Tibial nerve (tissue), 4 donors: ENCODE data around the gene CRTC1. TPM values are rescaled to one million over a fixed set of nuclear protein-coding genes. Genes with fewer than 3 reads are reported as not detected.
"Not testable (repeated sequence)": the region's sequence is repeated elsewhere in the genome, so short reads cannot be mapped to it uniquely, and the experiment has no call there.

Experiments used
- DNase-seq, 2 donors: peaks; one replicate each; pipeline ENCODE4 v3.0.0-alpha.2; 2019; ENCODE audit warnings: low spot score in 2 of 2
- H3K27ac ChIP-seq, 4 donors: fragments of 200-600 bp; sonication (generic) in 3 of 4; one replicate each; pipeline ENCODE4 v1.5.1; 2017 to 2019; ENCODE audit warnings: mild to moderate bottlenecking in 1 of 4
- H3K27me3 ChIP-seq, 2 donors: fragments of 200-600 bp; sonication (generic) in 1 of 2; one replicate each; pipeline versions ENCODE4 v1.5.1 to v1.6.0; 2017 to 2019
- H3K36me3 ChIP-seq, 3 donors: fragments of 200-600 bp; sonication (generic); one replicate each; pipeline ENCODE4 v1.5.1; 2018 to 2019
- H3K4me1 ChIP-seq, 4 donors: fragments of 200-600 bp; sonication (generic) in 3 of 4; one replicate each; pipeline ENCODE4 v1.5.1; 2017 to 2019
- H3K4me3 ChIP-seq, 4 donors: fragments of 200-600 bp; sonication (generic) in 3 of 4; one replicate each; pipeline ENCODE4 v1.5.1; 2017 to 2019; ENCODE audit warnings: mild to moderate bottlenecking in 1 of 4, moderate library complexity in 1 of 4
- H3K9me3 ChIP-seq, 4 donors: fragments of 200-600 bp; sonication (generic) in 3 of 4; one replicate each; pipeline ENCODE4 v1.5.1; 2017 to 2019
- EP300 ChIP-seq, 2 donors: sonication (generic); formaldehyde crosslinking; IDR thresholded peaks; one replicate each; pipeline ENCODE4 v1.6.1; 2017; ENCODE audit warnings: antibody characterized with exemption in 2 of 2, mild to moderate bottlenecking in 1 of 2
- POLR2A ChIP-seq, 2 donors: fragments of 450-650 bp; IDR thresholded peaks; one replicate each; pipeline ENCODE4 v1.6.1; 2017; ENCODE audit warnings: antibody characterized with exemption in 2 of 2, mild to moderate bottlenecking in 2 of 2, moderate library complexity in 2 of 2
- WGBS, 2 donors: methylation state at CpG; one replicate each; pipeline ENCODE4 v1.1.5; 2018; 5-methylcytosine and 5-hydroxymethylcytosine counted together
- total RNA-seq, 4 donors: library from RNA; depleted of rRNA; stranded (reverse); fragments of >200 nt; gene quantifications; one replicate each; pipeline ENCODE4 v1.1.0, GENCODE V29; 2016
- TF ChIP-seq, protein P1 (sequence below), 5 experiments: fragments of 200-600 bp in 3 of 5; fragments of 450-650 bp in 2 of 5; sonication (generic) in 3 of 5; IDR thresholded peaks; one replicate each; pipeline ENCODE4 v1.5.1; 2016 to 2019; ENCODE audit warnings: antibody characterized with exemption in 5 of 5, mild to moderate bottlenecking in 3 of 5, moderate library complexity in 2 of 5

Gene CRTC1
- total RNA-seq, 4 donors from 2014 or later, result 4.0 to 7.8 (median 6.7) TPM

DNA sequence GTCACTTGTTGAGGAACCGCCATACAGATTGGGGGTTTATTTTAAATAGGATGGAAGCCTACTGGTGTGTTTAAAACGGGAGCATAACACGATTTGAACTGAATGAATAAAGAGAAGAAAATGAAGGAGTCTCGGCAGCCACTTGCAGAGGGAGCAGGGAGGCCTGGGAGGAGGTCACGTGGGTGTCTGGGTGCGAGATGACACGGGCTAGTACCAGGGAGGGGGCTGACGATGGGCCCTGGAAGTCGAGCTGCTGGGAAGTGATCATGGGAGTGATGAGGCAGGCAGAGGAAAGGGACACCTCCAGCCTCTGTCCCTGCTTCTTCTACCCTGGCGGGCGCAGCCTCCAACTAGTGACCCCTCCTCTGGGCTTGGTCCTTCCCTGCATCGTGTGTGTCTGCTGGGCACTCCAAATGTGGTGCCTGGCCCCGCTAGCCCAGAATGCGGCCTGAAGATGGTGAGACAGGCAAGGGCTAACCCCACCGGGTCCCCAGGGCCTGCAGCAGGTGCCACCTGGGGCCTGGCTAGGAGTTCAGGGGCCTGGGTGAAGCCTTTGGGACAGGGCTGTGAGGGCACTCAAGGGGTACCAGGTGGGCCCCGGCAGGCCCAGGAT lies 35.5 kb downstream of the CRTC1 start:
- Histone ChIP-seq H3K27ac (peak overlapping the region in 1 of 4 donors; percentile 38), H3K4me1 (peaks cover 0 to 19% (median 0%) of the 10 kb centered on the region in 4 donors), H3K27me3 (no peaks in the 10 kb centered on the region), H3K4me3 (no peak overlapping the region), H3K36me3 (peaks cover 0 to 21% (median 0%) of the 10 kb centered on the region in 3 donors), H3K9me3 (no peaks in the 10 kb centered on the region)
- no peak for DNase-seq
- 74 to 84% methylated on average over 15 to 16 of the region's 16 CpGs for WGBS, 2 donors
- TF ChIP-seq EP300 (IDR thresholded peaks at IDR 0.05) (no peak), POLR2A (IDR thresholded peaks at IDR 0.05) (no peak)
- TF ChIP-seq, protein P1, sequence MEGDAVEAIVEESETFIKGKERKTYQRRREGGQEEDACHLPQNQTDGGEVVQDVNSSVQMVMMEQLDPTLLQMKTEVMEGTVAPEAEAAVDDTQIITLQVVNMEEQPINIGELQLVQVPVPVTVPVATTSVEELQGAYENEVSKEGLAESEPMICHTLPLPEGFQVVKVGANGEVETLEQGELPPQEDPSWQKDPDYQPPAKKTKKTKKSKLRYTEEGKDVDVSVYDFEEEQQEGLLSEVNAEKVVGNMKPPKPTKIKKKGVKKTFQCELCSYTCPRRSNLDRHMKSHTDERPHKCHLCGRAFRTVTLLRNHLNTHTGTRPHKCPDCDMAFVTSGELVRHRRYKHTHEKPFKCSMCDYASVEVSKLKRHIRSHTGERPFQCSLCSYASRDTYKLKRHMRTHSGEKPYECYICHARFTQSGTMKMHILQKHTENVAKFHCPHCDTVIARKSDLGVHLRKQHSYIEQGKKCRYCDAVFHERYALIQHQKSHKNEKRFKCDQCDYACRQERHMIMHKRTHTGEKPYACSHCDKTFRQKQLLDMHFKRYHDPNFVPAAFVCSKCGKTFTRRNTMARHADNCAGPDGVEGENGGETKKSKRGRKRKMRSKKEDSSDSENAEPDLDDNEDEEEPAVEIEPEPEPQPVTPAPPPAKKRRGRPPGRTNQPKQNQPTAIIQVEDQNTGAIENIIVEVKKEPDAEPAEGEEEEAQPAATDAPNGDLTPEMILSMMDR (IDR thresholded peaks at IDR 0.05), result no peak

- Histone ChIP-seq H3K36me3 (peaks cover 0 to 21% (median 0%) of the 10 kb centered on the region in 3 donors), H3K4me1 (peaks cover 0 to 23% (median 0%) of the 10 kb centered on the region in 4 donors), H3K9me3 (no peaks in the 10 kb centered on the region), H3K27me3 (no peaks in the 10 kb centered on the region), H3K4me3 (no peak overlapping the region), H3K27ac (peak overlapping the region in 1 of 4 donors; percentile 38)
- TF ChIP-seq, protein P1 (IDR thresholded peaks at IDR 0.05), result no peak
- TF ChIP-seq POLR2A (IDR thresholded peaks at IDR 0.05) (no peak), EP300 (IDR thresholded peaks at IDR 0.05) (no peak)
- WGBS, 2 donors, result 65 to 76% methylated on average over 13 to 19 of the region's 25 CpGs
- DNase-seq, result no peak
Observed at GRCh38 chr19:18719541-18719940, 36.1 kb downstream of the CRTC1 start.

GRCh38 chr19:18723871-18724377 lies 40.4 kb downstream of the CRTC1 start:
- H3K36me3 ChIP-seq, result peaks cover 0 to 14% (median 0%) of the 10 kb centered on the region in 3 donors
- no peaks in the 10 kb centered on the region for H3K27me3 ChIP-seq
- H3K4me3 ChIP-seq, result no peak overlapping the region
- H3K27ac ChIP-seq, result no peak overlapping the region
- no peak for DNase-seq
- WGBS, 2 donors, result 86 to 93% methylated on average over 21 of the region's 21 CpGs
- H3K4me1 ChIP-seq, result peaks cover 0 to 28% (median 0%) of the 10 kb centered on the region in 4 donors
- TF ChIP-seq EP300 (IDR thresholded peaks at IDR 0.05) (no peak), POLR2A (IDR thresholded peaks at IDR 0.05) (no peak)
- TF ChIP-seq, protein P1 (IDR thresholded peaks at IDR 0.05), result no peak
- H3K9me3 ChIP-seq, result no peaks in the 10 kb centered on the region

- Histone ChIP-seq H3K27ac (peak overlapping the region in 3 of 4 donors; percentile 8 to 75 (median 22)), H3K9me3 (no peaks in the 10 kb centered on the region), H3K4me3 (no peak overlapping the region), H3K36me3 (peaks cover 0 to 14% (median 0%) of the 10 kb centered on the region in 3 donors), H3K27me3 (no peaks in the 10 kb centered on the region), H3K4me1 (peaks cover 0 to 20% (median 0%) of the 10 kb centered on the region in 4 donors)
- 78 to 90% methylated on average over 29 to 30 of the region's 30 CpGs for WGBS, 2 donors
- TF ChIP-seq EP300 (IDR thresholded peaks at IDR 0.05) (peak; percentile 20 to 54), POLR2A (IDR thresholded peaks at IDR 0.05) (no peak)
- peak in 1 of 2 donors; percentile 10 for DNase-seq
Observed at GRCh38 chr19:18725841-18726770, 42.6 kb downstream of the CRTC1 start.

GRCh38 chr19:18726846-18727245 lies 43.4 kb downstream of the CRTC1 start:
- WGBS, 2 donors, result 85 to 88% methylated on average over 6 of the region's 6 CpGs
- Histone ChIP-seq H3K9me3 (no peaks in the 10 kb centered on the region), H3K27ac (peak overlapping the region in 1 of 4 donors; percentile 75), H3K4me1 (peaks cover 0 to 20% (median 0%) of the 10 kb centered on the region in 4 donors), H3K36me3 (peaks cover 0 to 11% (median 0%) of the 10 kb centered on the region in 3 donors), H3K4me3 (no peak overlapping the region), H3K27me3 (no peaks in the 10 kb centered on the region)
- no peak for DNase-seq
- TF ChIP-seq EP300 (IDR thresholded peaks at IDR 0.05) (no peak), POLR2A (IDR thresholded peaks at IDR 0.05) (no peak)
- TF ChIP-seq, protein P1 (IDR thresholded peaks at IDR 0.05), result no peak

DNA sequence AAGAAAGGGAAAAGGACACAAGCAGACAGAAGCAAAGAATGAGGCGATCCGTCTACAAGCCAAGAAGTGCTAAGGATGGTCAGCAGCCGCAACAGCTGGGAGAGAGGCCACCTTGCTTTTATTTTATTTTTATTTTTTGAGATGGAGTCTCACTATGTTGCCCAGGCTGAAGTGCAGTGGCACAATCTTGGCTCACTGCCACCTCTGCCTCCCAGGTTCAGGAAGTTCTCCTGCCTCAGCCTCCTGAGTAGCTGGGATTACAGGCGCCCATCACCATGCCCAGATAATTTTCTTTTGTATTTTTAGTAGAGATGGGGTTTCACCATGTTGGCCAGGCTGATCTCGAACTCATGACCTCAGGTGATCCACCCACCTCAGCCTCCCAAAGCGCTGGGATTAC lies 44.1 kb downstream of the CRTC1 start:
- not testable (repeated sequence) for H3K27ac ChIP-seq, H3K4me3 ChIP-seq
- 94 to 99% methylated on average over 6 of the region's 6 CpGs for WGBS, 2 donors

More for the DNA sequence above, 44.1 kb downstream of the CRTC1 start:
- not testable (repeated sequence) for DNase-seq, H3K27me3 ChIP-seq, H3K9me3 ChIP-seq, H3K36me3 ChIP-seq
- peaks cover 0 to 20% (median 0%) of the 10 kb centered on the region in 4 donors for H3K4me1 ChIP-seq
